GM23248 (cell line): ENCODE measurements around the gene PFDN6.

Experiments used
- EZH2 ChIP-seq: fragments of 200-600 bp; sonication (generic); IDR thresholded peaks from 2 replicates; pipeline ENCODE4 v1.6.1; 2018; ENCODE audit warnings: antibody characterized with exemption, mild to moderate bottlenecking; ENCODE audit not compliant: insufficient read depth, poor library complexity, severe bottlenecking
- EZH2phosphoT487 ChIP-seq: fragments of 200-600 bp; sonication (generic); IDR thresholded peaks from 2 replicates; pipeline ENCODE4 v1.6.1; 2018; ENCODE audit warnings: antibody characterized with exemption, moderate library complexity, mild to moderate bottlenecking, low read depth; ENCODE audit not compliant: insufficient read depth

DNA sequence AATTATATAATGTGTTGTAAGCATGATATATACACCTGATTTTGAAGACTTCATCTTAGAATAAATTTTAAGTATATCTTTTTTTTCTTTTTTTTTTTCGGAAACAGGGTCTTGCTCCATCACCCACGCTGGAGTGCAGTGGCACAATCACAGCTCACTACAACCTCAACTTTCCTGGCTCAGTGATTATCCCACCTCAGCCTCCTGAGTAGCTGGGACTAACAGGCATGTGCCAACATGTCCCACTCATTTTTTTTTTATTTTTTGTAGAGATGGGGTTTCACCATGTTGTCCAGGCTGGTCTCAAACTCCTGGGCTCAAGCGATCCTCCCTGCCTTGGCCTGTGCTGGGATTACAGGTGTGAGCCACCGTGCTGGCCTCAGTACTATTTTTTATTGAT lies 34.8 kb upstream of the PFDN6 start:
- TF ChIP-seq EZH2phosphoT487, result no peak
- no peak for TF ChIP-seq EZH2
